Activated CD4-positive, alpha-beta T cell treated with anti-CD3 and anti-CD28 coated beads, Interleukin-2, amount 10 ng/mL, durations not matched to agents 24 days and 14 days (primary cell): ENCODE results near the gene CDRT15. TPM values are rescaled to one million over a fixed set of nuclear protein-coding genes. Genes with fewer than 3 reads are reported as not detected.
"Not testable (repeated sequence)": the region's sequence is repeated elsewhere in the genome, so short reads cannot be mapped to it uniquely, and the experiment has no call there.

Experiments used
- DNase-seq: peaks from one replicate; pipeline ENCODE4 v3.0.0; 2022
- H3K27ac Mint-ChIP-seq: one replicate; pipeline ENCODE4 v1.8.0; 2022; ENCODE audit warnings: mild to moderate bottlenecking, mixed read lengths
- H3K27me3 Mint-ChIP-seq: one replicate; pipeline ENCODE4 v1.8.0; 2022; ENCODE audit warnings: mixed read lengths
- H3K36me3 Mint-ChIP-seq: one replicate; pipeline ENCODE4 v1.8.0; 2022; ENCODE audit warnings: low read depth, mild to moderate bottlenecking, mixed read lengths
- H3K4me1 Mint-ChIP-seq: one replicate; pipeline ENCODE4 v1.8.0; 2021; ENCODE audit warnings: mixed read lengths
- H3K4me3 Mint-ChIP-seq: one replicate; pipeline ENCODE4 v1.8.0; 2022; ENCODE audit warnings: mild to moderate bottlenecking, moderate library complexity, mixed read lengths
- H3K9me3 Mint-ChIP-seq: one replicate; pipeline ENCODE4 v1.8.0; 2021; ENCODE audit warnings: mixed read lengths
- intact Hi-C: fragments of 100-400 bp; cut with micrococcal nuclease; formaldehyde crosslinking; loops from one replicate; pipeline ENCODE4 v1.15.1; 2023
- total RNA-seq: library from RNA; stranded (reverse); gene quantifications from 2 replicates; pipeline ENCODE4 v1.2.3, GENCODE V29; 2022

The CDRT15 gene
- total RNA-seq, 1 donor from 2014 or later = not detected

DNA sequence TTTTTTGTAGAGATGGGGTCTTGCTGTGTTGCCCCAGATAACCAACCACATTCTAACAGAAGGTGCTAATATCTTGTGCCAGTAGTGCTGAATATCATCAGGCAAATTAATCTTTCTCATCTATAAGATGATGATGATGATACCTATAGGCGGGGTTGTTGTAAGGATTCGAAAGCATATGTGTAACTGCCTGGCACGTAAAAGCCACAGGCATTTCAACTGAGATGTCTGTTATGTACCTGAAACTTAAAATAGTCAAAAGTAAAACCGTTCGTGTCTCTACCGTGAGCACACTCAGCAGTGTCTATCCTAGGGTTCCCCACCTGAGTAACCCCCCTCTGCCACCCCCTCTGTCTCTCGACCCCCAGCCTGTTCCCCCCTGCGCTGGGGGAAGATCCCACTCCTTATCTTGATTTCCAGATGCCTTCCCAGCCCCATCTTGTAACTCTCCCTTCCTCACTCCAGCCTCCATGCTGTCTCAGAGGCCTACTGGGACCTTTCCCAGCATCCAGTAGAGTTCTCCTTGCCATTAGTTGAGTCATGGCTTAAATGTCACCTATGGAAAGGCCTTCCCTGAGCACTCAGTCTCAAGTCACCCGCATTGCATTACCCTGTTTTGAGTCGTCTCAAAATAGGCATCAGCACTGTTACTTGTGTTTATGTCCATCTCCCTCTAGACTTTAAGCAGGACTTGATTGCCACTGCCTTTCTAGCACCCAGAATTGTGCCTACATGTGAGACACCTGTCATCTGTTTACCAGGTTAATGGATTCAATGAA, 34.1 kb downstream of the CDRT15 start:
- intact Hi-C loops = loop anchor here (5.0 kb wide), 2 partner anchors 225 to 605 kb away; no protein-coding TSS in a partner anchor
- Mint-ChIP-seq H3K9me3 (no peaks in the 10 kb centered on the region), H3K4me1 (peaks cover 84% of the 10 kb centered on the region), H3K27ac (peak overlapping the region; percentile 97), H3K36me3 (peaks cover 35% of the 10 kb centered on the region), H3K4me3 (peak overlapping the region; percentile 76), H3K27me3 (no peaks in the 10 kb centered on the region)
- DNase-seq = peak; percentile 69

DNA sequence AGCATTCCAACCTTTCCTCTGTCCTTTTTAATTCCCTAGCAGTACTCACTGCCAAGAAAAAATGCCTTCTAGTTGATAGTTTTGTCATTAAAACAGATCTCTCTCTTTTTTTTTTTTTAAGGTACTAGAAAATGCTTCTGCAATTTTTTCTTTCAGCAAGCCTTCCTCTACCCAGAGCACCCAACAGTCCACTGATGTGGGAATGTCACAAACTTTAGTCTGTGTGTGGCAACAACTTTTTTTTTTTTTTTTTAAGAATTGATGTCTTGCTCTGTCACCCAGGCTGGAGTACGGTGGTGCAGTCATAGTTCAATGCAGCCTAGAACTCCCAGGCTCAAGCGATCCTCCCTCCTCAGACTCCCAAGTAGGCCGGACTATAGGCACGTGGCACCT, 34.7 kb downstream of the CDRT15 start:
- H3K27me3 Mint-ChIP-seq = no peaks in the 10 kb centered on the region
- intact Hi-C loops = loop anchor here (1.0 to 5.0 kb wide), 5 partner anchors 83 to 605 kb away; no protein-coding TSS in a partner anchor
- H3K4me3 Mint-ChIP-seq = peak overlapping the region; percentile 76
- peak overlapping the region; percentile 97 for H3K27ac Mint-ChIP-seq
- H3K9me3 Mint-ChIP-seq = no peaks in the 10 kb centered on the region
- peaks cover 31% of the 10 kb centered on the region for H3K36me3 Mint-ChIP-seq
- H3K4me1 Mint-ChIP-seq = peaks cover 87% of the 10 kb centered on the region
- DNase-seq = no peak

DNA sequence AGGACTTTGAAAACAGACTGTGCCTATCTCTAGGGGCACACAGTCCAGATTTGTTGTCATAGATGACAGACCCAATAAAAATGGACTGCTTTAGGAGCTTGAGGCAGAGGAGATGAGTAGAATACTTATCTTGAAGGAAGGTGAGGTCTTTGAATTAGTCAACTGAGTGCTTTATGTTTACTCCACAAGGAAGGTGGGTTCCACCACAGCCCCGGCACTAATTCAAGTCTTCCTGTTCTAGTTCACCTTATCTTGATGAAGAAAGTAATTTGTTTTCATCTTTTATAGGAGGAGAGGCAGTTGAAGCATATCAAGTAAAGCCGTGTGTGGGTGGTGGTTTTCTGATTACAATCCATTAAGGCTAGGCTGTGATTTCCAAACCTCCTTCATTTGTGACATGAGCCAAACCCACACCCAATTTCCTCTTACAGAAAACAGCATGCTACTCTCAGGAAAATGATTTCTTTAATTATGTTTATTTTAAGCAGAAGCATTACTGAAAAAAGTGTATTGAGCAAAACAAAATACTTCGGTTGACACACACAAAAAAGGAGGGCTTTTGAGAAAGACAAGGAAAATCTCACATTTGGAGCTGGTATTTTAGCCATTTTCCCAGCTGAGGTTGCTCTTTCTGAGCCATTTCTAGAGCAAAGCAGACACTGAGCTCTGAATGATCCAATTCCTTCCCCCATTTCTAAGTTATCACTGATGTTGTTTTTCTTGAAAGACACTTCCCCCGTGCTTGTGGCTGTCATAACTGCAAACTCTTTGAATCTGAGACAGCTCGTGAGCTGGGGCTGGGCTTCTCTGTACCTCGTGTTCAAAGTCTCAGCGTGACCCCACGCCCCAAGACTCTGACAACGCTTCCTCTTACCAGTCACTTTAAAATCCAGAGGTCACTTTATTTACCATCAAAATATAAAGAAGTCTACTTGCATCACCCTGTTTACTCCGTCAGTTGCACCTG, 35.4 kb downstream of the CDRT15 start:
- no peaks in the 10 kb centered on the region for H3K27me3 Mint-ChIP-seq

DNA sequence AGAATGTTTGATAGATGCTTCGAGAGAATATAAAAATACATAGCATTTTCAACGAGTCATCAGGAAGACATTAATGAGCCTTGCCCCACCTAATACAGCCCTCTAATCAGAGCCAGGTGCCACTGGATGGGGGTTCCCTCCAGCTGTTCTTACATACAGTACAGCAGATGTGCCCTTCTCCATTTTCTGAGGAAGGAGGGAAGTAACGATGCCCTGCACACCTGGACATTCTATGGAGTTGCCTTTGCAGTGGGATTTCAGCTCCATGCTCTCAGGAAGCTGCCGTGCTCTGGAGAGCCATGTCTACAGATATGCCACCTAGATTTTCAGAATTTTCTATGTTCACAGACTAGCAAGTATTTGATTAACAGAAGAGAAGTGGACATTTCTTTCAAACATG, 36.3 kb downstream of the CDRT15 start:
- Mint-ChIP-seq H3K4me3 (peak overlapping the region; percentile 76), H3K4me1 (peaks cover 96% of the 10 kb centered on the region), H3K27me3 (no peaks in the 10 kb centered on the region), H3K36me3 (peaks cover 38% of the 10 kb centered on the region), H3K9me3 (no peaks in the 10 kb centered on the region), H3K27ac (peak overlapping the region; percentile 97)
- peak; percentile 58 for DNase-seq
- intact Hi-C loops = loop anchor here (2.0 to 5.0 kb wide), 3 partner anchors 158 to 603 kb away; no protein-coding TSS in a partner anchor

More for the DNA sequence above, 35.4 kb downstream of the CDRT15 start:
- Mint-ChIP-seq H3K4me3 (peak overlapping the region; percentile 76), H3K4me1 (peaks cover 94% of the 10 kb centered on the region), H3K9me3 (no peaks in the 10 kb centered on the region), H3K27ac (peak overlapping the region; percentile 97), H3K36me3 (peaks cover 36% of the 10 kb centered on the region)
- intact Hi-C loops = loop anchor here (1.0 to 5.0 kb wide), 5 partner anchors 82 to 604 kb away; no protein-coding TSS in a partner anchor
- DNase-seq = peak; percentile 91

DNA sequence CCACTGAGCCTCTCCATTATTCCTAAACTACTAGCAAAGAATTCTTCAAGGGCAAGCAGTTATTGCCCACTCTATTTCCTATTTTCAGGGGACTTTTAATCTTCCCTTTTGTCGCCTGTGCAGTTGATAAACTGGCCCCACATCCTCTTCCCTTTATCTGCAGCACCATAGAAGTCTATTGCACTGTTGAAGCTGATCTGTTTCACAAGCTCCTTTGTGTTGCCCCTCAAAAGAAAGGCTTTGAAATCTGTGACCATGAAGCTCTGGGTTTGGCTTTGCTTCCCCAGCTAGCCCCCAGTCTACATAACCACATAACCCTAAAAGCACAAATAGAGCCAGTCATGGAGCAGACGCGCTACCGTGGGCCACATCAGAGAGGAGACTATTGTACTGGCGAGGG, 37.1 kb downstream of the CDRT15 start:
- Mint-ChIP-seq H3K27ac (peak overlapping the region; percentile 22), H3K4me1 (peaks cover 92% of the 10 kb centered on the region), H3K4me3 (peak overlapping the region; percentile 48), H3K27me3 (no peaks in the 10 kb centered on the region), H3K36me3 (peaks cover 33% of the 10 kb centered on the region), H3K9me3 (no peaks in the 10 kb centered on the region)
- peak; percentile 61 for DNase-seq
- intact Hi-C loops = no loop called here

DNA sequence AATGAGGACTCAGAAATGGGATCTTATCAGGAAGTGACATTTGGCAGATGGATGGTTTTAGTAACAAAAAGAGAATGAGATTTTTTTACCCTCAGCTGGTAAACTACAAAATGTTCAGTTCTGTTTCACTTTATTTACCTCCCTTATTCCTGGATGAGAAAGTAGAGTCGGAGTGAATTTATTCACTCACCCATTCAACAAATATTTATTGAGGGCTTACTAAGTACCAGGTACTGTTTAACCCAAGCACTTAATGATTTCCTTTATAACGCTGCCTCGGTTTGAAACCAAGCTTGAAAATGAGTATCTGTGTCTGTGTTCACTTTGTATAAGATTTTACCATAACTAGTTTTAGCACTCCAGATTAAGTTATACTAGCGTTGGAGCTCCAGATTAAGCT, 38.1 kb downstream of the CDRT15 start:
- H3K4me3 Mint-ChIP-seq = peak overlapping the region; percentile 72
- H3K36me3 Mint-ChIP-seq = peaks cover 32% of the 10 kb centered on the region
- no peaks in the 10 kb centered on the region for H3K9me3 Mint-ChIP-seq
- H3K4me1 Mint-ChIP-seq = peaks cover 85% of the 10 kb centered on the region
- H3K27me3 Mint-ChIP-seq = no peaks in the 10 kb centered on the region
- intact Hi-C loops = no loop called here
- H3K27ac Mint-ChIP-seq = peak overlapping the region; percentile 88
- peak; percentile 19 for DNase-seq

DNA sequence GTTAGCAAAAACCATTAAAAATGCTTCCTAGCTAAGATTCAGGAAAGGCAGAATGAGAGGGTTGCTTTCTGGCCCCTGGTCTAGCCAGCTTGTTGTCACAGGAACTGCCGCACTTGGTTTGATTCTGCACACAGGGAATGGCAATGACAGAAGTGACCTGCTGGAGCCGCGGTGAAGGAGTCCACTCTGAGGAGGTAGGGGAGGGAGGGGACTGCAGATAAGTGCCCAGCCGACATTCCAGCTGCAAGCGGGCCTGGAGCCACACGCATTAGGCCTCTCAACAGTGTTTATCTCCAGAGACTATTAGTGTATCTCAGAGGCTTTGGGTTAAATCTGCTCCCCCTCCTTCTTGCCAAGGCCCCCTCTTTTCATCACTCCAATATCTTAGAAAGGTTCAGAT, 38.6 kb downstream of the CDRT15 start:
- H3K27me3 Mint-ChIP-seq = no peaks in the 10 kb centered on the region
- H3K9me3 Mint-ChIP-seq = no peaks in the 10 kb centered on the region
- H3K27ac Mint-ChIP-seq = peak overlapping the region; percentile 88
- intact Hi-C loops = no loop called here
- H3K4me1 Mint-ChIP-seq = peaks cover 85% of the 10 kb centered on the region
- H3K4me3 Mint-ChIP-seq = peak overlapping the region; percentile 72
- DNase-seq = peak; percentile 68
- peaks cover 31% of the 10 kb centered on the region for H3K36me3 Mint-ChIP-seq

DNA sequence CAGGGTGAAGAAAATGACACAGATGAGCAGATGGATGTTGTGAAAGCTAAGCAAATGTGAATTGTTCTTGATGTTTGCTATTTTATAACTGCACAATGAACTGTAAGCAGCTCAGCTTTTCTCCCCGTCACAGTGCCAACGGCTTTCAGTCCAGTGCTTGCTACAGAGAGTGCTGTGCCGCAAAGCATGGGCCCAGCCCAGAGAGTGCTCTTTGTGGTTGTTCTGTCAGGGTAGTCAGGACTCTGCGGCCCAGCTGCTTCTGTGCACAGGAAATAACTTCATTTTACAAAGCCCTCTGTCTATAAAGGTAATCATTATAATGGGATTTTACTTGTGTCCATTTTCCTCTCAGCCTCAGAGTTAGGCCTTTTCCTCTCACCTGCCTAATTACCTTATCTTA, 39.1 kb downstream of the CDRT15 start:
- Mint-ChIP-seq H3K36me3 (peaks cover 29% of the 10 kb centered on the region), H3K4me3 (peak overlapping the region; percentile 72), H3K4me1 (peaks cover 83% of the 10 kb centered on the region), H3K27me3 (no peaks in the 10 kb centered on the region), H3K9me3 (no peaks in the 10 kb centered on the region), H3K27ac (peak overlapping the region; percentile 88)
- DNase-seq = peak; percentile 88
- intact Hi-C loops = loop anchor here (1.0 kb wide), 2 partner anchors 78 to 128 kb away; partner anchors contain the start of gene COX10

DNA sequence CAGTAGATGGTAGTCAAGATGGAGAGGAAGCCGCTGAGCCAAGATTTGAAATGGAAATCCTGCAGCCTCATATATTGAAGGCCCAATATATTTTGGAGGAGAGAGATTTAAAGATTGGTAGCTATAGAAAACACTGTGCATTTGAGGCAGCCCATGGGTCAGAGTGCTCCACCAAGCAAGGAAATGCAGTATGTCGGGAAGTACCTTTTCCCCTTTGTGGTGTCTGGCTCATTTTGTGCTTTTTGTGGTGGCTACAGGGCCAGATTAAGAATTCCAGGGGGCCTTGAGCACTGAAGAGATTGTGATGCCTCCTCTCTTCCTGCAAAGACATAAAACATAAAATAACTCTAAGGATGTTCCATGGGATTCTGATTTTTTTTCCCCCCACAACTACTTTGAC, 39.6 kb downstream of the CDRT15 start:
- Mint-ChIP-seq H3K4me1 (peaks cover 81% of the 10 kb centered on the region), H3K4me3 (peak overlapping the region; percentile 72), H3K27me3 (no peaks in the 10 kb centered on the region), H3K27ac (peak overlapping the region; percentile 88), H3K36me3 (peaks cover 29% of the 10 kb centered on the region), H3K9me3 (no peaks in the 10 kb centered on the region)
- intact Hi-C loops = loop anchor here (1.0 kb wide), 2 partner anchors 78 to 128 kb away; partner anchors contain the start of gene COX10
- DNase-seq = peak; percentile 69

DNA sequence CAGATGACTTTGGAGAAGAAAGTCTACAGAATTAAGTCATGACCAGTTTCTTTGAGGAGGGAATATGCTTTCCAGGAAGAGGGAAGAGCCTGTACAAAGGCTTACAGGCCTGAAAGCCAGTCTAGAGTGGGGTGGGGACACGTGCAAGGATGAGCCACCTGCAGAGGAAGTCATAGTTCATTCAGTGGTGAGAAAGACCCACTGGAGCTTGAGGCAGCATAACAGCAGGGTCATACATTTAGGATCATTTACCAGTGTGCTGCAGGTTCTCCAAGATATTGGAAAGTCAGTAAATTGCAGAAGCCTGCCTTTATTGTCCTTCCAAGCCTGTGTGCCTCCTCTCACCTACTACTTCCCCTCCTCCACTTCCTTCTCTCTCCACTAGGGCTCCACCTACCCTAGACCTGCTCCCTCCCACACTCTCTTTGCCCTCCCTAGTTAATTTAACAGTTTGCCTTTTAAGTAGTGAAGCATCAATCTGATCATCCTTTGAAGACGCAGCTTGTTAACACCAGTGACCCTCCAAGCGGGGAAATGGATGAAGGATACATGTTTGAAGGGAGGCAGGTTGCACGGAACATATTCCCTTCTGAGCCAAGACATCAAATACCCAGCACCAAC, 40.2 kb downstream of the CDRT15 start:
- peak; percentile 71 for DNase-seq
- peak overlapping the region; percentile 72 for H3K4me3 Mint-ChIP-seq
- intact Hi-C loops = no loop called here
- H3K27ac Mint-ChIP-seq = peak overlapping the region; percentile 88
- H3K36me3 Mint-ChIP-seq = peaks cover 31% of the 10 kb centered on the region
- peaks cover 77% of the 10 kb centered on the region for H3K4me1 Mint-ChIP-seq
- no peaks in the 10 kb centered on the region for H3K27me3 Mint-ChIP-seq
- no peaks in the 10 kb centered on the region for H3K9me3 Mint-ChIP-seq

DNA sequence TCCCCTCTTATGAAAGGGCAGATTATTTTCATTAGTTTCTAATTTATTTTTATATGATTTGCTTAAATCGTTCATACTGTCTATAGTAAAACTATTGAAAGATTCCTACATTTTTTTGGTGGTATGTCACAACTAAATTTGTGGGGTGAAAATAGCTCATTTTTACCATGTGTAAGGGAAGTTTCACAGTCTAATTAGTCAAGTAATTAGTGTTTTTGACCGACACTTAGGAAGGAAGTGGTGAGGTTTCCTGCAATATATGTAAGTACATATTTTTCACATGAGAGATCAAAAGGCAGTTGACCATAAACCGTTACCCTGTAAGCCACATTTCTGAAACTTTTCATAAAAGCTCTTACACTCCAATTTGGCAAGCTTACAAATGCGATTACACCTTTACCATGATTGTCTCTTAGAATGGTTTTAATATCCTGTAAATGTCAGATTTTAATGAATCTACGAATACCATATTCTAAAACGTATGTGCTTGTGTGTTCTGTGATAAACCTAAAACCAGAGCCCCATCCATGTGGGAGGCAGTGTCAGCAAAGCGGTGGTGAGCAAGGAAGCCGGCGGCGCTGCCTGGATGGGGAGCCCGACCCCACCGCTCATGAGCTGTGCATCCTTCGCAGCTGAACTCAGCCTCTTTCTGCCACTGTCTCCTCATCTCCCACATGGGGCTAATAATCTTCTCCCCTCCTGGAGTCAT, 43.9 kb downstream of the CDRT15 start:
- H3K9me3 Mint-ChIP-seq, H3K27me3 Mint-ChIP-seq, intact Hi-C loops: not testable (repeated sequence)
- Mint-ChIP-seq H3K27ac (peak overlapping the region; percentile 82), H3K4me3 (peak overlapping the region; percentile 62), H3K36me3 (peaks cover 26% of the 10 kb centered on the region), H3K4me1 (peaks cover 57% of the 10 kb centered on the region)
- DNase-seq = peak; percentile 68

DNA sequence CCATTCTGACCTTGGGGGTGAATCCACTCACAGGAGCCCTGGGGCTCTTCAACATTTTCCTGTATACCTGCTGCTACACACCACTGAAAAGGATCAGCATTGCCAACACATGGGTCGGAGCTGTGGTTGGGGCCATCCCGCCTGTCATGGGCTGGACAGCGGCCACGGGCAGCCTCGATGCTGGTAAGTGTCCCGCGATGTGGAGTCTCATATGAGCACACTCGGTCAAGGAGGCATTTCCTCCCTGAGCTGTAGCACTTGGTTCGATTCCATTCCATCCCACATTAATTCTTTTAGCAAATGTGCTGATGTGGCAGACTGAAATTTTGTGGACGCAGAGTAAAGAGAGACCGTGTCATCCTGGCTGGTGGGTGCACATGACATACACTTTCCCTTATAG, 44.6 kb downstream of the CDRT15 start:
- H3K4me3 Mint-ChIP-seq = peak overlapping the region; percentile 51
- H3K9me3 Mint-ChIP-seq, DNase-seq, intact Hi-C loops, H3K27me3 Mint-ChIP-seq: not testable (repeated sequence)
- H3K4me1 Mint-ChIP-seq = peaks cover 50% of the 10 kb centered on the region
- H3K27ac Mint-ChIP-seq = peak overlapping the region; percentile 67
- H3K36me3 Mint-ChIP-seq = peaks cover 26% of the 10 kb centered on the region

DNA sequence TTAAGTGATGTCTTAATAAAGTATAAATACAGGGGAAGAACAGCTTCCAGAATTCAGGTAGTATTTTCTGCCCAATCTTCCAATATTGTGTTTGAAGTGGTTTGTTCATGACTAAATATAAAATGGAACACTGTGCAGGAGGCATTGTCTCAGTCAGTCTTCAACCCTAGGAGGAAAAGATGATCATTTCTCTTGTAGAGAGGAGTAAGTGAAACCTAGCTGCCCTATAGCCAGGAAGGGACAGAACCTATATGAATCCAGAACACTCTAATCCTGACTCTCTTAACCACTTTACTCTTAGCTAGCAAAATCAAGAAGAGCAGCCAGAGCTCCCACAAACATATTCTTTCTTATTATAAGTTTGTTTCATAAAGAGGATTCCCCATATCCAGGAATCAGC, 45.2 kb downstream of the CDRT15 start:
- H3K27me3 Mint-ChIP-seq, intact Hi-C loops, DNase-seq, H3K4me3 Mint-ChIP-seq, H3K27ac Mint-ChIP-seq, H3K9me3 Mint-ChIP-seq: not testable (repeated sequence)
- H3K4me1 Mint-ChIP-seq = peaks cover 45% of the 10 kb centered on the region
- H3K36me3 Mint-ChIP-seq = peaks cover 22% of the 10 kb centered on the region
